GM18499 (cell line): Measurements from ENCODE around the gene CCDC170.

Experiments used
- ATAC-seq: cut with Tn5 transposase; IDR thresholded peaks from one replicate; pipeline ENCODE4 v1.9.1; 2021; ENCODE audit warnings: moderate number of reproducible peaks; ENCODE audit not compliant: insufficient read depth, unreplicated experiment

Gene CCDC170

GRCh38 chr6:151639750-151640149, 145.9 kb downstream of the CCDC170 start:
- ATAC-seq, result no peak

GRCh38 chr6:151641028-151641427, 147.2 kb downstream of the CCDC170 start:
- no peak for ATAC-seq

DNA sequence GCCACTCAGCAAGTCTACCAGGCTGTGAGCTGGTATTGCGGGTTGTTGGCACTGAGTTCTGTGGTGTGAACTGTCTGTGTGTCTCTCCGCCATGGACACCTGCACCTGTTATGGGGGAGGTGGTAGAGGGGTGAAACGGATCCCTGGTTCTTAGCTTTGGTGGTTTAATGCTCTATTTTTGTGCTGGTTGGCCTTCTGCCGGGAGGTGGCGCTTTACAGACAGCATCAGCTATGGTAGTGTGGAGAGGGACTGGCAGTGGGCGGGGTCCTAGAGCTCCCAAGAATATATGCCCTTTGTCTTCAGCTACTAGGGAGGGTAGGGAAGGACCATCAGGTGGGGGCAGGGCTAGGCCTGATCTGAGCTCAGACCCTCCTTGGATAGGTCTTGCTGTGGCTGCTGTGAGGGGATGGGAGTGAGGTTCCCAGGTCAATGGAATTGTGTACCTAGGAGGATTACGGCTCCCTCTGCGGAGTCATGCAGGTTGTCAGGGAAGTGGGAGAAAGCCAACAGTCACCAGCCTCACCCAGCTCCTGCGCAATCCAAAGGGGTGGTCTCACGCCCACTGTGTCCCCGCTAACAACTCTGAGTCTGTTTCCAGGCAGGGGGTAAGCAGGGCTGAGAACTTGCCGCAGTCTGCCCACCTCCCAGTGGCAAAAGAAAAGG, 154.3 kb downstream of the CCDC170 start:
- ATAC-seq, result no peak

- ATAC-seq, result no peak
Measured at GRCh38 chr6:151649835-151650234, 156.0 kb downstream of the CCDC170 start.

GRCh38 chr6:151651639-151652038, 157.8 kb downstream of the CCDC170 start:
- ATAC-seq, result no peak

DNA sequence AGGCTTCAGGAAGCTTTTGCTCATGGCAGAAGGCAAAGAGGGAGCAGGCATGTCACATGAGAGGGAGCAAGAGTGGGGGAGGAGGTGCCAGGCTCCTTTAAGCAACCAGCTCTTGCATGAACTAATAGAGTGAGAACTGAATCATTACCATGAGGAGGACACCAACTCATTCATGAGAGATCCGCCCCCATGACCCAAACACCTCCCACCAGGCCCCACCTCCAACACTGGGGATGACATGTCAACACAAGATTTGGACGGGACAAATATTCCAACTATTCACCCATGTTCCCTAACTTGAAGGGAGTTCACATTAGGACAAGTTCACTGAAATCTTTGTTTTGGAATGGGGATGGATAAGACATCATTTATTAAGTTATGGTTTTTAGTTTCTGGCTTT, 158.5 kb downstream of the CCDC170 start:
- ATAC-seq, result no peak

GRCh38 chr6:151655099-151655498, 161.3 kb downstream of the CCDC170 start:
- ATAC-seq, result no peak

GRCh38 chr6:151656392-151656791, 162.6 kb downstream of the CCDC170 start:
- ATAC-seq, result no peak

GRCh38 chr6:151658091-151658490, 164.3 kb downstream of the CCDC170 start:
- ATAC-seq, result no peak

- ATAC-seq, result no peak
Measured at GRCh38 chr6:151659212-151659611, 165.4 kb downstream of the CCDC170 start.

DNA sequence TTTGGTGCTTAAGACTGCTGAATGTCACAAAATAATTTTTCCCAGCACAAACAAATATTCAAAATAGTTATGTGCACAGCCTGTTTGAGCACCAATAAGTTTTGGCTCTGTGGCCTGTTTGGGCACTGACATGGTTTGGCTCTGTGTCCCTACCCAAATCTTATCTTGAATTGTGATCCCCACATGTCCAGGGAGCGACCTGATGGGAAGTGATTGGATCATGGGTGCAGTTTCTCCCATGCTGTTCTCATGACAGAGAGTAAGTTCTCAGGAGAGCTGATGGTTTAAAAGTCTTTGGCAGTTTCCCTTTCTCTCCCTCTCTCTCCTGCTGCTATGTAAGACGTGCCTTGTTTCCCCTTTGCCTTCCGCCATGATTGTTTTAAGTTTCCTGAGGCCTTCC, 167.7 kb downstream of the CCDC170 start:
- ATAC-seq, result no peak

DNA sequence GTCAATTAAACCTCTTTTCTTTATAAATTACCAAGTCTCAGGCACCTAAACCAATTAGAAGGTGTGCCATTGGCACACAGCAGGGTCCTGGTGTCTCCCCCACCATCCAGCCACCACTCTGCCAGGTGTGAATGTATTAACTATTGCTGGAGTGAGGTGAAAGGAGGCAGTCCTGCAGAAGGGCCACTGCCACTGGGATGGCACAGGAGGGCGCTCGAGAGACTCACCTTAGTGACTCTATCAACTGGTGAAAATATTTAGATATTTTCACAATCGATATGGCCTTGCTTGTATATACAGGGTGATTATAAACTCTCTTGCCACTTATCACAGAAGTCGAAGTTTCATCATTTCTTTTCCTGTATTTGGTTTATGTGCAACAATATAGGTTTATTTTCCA, 168.1 kb downstream of the CCDC170 start:
- no peak for ATAC-seq

GRCh38 chr6:151663559-151663958, 169.7 kb downstream of the CCDC170 start:
- no peak for ATAC-seq

GRCh38 chr6:151664390-151664789, 170.6 kb downstream of the CCDC170 start:
- ATAC-seq, result no peak

DNA sequence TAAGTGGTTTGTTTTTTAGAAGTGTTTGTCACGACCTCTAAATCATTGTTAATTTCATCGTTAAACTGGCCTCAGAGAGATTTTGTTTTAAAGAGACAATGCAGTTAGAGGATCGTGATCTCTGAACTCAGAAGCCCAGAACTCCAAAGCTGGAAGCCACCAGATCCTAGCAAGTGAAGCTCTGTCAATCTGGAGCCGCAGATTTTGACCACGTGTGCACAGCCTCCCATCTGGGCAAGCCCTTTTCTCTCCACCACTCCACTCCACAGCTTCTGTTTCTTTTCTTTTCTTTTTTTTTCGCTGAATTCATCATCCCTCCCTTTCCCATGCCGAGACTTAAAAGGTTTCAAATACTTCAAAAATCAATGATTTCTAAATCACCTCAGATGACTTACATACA, 171.5 kb downstream of the CCDC170 start:
- no peak for ATAC-seq

DNA sequence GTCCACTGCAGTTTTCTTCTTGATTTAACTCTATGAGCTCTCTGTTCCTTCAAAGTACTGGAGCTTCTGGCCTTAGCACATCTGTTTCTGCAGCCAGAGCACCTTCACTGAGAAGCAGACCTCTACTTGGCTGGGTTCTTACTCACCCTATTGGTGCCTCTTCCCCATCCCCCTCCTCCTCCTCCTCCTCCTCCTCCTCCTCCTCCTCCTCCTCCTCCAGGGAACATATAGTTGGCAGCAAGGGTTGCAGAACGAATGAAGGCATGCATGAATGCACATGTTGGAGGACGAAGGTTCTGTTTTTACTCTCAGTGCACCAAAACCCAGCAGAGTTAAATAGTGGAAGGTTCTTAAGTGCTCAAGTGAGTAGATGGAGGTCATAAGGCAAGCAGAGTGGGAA, 172.7 kb downstream of the CCDC170 start:
- ATAC-seq, result no peak

GRCh38 chr6:151669208-151669560, 175.4 kb downstream of the CCDC170 start:
- ATAC-seq, result no peak

- ATAC-seq, result no peak
Measured at GRCh38 chr6:151670116-151670515, 176.3 kb downstream of the CCDC170 start.
